Measurements from ENCODE around the gene SENP2. TPM values are rescaled to one million over a fixed set of nuclear protein-coding genes. Genes with fewer than 3 reads are reported as not detected.

The SENP2 gene
- total RNA-seq, 1 donor from 2014 or later: 12.9 TPM

DNA sequence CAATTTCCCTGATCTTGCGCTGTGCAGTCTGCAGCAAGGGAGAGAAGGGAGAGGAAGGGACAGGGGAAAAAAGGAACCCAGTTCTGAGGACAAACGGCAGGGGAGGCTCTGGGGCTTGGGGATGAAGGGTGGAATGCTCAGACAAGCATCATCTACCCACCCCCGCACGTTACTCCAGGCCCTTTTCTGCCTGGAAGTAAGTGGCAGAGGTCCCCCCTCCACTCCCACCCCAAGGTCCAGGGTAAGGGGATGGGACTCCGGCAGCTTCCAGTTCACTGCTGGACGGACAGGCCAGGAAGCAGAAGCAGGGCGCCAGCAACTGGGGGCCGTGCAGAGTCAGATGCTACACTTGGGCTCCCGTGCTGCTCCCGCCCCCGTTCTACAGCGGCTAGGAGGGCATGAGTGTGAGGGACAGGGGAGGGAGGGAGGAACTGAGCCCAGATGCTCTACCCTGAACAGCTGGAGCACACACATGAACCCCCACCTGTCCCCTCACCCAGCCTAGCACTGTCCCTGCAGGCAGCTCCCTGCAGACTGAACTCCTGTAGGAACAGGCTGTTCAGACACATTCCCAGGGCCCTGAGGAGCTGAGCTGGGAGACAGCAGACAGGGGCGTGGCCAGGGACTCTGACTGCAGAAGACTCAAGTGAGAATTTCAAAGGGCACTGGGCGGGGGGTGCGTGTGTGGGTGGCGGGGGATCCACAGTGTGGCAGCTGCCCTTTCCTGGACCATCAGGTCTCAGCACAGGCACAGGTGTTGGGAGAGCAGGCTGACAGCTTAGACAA is 59.7 kb downstream of the SENP2 start:
- H3K4me3 ChIP-seq (ENCODE audit: low read depth, low read length): no peak overlapping the region
- TF ChIP-seq, protein P1, sequence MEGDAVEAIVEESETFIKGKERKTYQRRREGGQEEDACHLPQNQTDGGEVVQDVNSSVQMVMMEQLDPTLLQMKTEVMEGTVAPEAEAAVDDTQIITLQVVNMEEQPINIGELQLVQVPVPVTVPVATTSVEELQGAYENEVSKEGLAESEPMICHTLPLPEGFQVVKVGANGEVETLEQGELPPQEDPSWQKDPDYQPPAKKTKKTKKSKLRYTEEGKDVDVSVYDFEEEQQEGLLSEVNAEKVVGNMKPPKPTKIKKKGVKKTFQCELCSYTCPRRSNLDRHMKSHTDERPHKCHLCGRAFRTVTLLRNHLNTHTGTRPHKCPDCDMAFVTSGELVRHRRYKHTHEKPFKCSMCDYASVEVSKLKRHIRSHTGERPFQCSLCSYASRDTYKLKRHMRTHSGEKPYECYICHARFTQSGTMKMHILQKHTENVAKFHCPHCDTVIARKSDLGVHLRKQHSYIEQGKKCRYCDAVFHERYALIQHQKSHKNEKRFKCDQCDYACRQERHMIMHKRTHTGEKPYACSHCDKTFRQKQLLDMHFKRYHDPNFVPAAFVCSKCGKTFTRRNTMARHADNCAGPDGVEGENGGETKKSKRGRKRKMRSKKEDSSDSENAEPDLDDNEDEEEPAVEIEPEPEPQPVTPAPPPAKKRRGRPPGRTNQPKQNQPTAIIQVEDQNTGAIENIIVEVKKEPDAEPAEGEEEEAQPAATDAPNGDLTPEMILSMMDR (conservative IDR thresholded peaks at IDR 0.05; ENCODE audit: low read depth, low read length): no peak
- no peak for DNase-seq (ENCODE audit: low read depth)

DNA sequence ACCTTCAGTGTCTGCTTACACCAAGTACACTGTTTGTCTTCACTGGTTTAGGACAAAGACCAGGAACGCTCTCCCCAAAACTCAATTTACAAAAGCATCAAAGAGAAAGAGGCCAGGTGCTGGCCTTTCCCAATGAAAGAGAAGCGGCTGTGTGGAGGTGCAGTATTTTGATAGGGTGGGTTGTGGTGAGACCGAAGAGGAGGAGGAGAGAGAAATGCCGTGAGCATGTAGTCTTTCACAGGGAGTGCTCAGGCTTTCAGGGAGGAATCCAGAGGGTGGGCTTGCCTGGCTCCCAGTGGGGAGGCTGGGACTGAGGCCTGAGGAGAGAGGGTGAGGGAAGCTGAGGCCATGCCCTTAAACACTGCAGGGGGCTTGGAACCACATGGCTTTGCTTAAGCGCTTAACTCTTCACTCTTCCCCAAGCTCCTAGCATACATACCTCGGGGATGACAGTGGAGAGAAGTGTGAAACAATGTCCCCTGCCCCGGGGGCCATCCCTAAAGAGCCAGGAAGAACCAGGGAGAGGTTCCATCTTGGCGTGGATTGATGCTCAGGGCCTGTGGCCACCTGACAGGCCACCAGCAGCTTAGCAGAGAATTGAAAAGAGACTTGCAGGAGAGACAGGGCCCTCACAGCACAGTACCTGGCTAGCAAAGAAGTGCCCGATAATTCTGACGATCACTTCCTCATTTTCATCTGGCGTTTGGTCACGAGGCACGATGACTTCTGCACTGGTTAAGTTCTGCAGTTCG is 60.5 kb downstream of the SENP2 start:
- no peak for DNase-seq (ENCODE audit: low read depth)
- TF ChIP-seq, protein P1 (conservative IDR thresholded peaks at IDR 0.05; ENCODE audit: low read depth, low read length): no peak
- H3K4me3 ChIP-seq (ENCODE audit: low read depth, low read length): no peak overlapping the region

DNA sequence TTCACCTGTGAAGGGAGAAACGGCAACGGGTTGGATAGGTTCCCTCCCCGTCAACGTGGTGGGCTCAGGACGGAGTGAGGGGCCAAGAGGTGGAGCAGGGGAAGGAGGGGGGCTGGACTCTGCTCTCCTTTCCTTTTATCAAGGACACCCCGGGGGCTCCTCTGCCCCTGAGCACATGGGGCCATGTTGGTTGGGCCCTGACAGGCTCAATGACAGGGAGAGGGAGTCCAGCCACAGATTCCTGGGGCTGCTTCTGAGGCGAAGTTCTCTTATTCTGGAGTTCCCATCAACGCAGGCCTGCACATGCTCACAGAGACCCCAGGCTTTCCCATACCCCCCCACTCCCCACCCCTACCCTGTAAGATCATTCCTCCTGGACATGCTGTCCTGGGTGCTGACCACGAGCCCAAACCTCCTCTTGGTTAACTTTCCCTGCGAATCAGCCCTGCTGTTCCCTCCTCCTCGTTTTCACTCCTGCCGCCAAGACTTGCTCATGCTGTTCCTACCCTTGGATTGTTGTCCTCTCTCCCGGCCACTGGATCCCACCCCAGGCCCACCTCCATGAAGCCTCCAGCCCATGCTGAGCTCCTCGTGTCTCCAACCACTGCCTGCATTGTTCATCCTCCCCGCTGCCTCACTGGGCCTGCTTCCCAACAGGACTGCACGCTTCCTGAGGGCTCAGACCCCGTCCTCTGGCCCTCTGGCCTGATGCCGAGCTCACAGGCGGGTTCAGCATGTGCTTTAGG is 61.2 kb downstream of the SENP2 start:
- TF ChIP-seq, protein P1 (conservative IDR thresholded peaks at IDR 0.05; ENCODE audit: low read depth, low read length): no peak
- DNase-seq (ENCODE audit: low read depth): no peak
- H3K4me3 ChIP-seq (ENCODE audit: low read depth, low read length): no peak overlapping the region

DNA sequence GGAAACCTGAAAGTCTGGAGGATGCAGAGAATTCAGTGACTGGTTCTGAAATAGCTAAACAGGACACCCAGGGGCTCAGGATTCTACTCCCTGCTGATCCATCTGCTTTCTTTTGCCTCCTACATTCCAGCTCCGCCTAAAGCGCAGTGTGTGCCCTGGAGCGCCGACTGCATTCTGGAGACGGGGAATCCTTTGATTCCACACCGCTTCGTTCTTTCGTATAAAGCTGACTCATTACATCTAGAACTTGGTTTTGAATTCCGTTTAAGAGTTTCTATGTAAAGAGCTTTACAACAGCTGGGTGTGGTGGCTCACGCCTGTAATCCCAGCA is 61.8 kb downstream of the SENP2 start:
- TF ChIP-seq, protein P1 (conservative IDR thresholded peaks at IDR 0.05; ENCODE audit: low read depth, low read length): no peak
- H3K4me3 ChIP-seq (ENCODE audit: low read depth, low read length): no peak overlapping the region
- no peak for DNase-seq (ENCODE audit: low read depth)

GRCh38 chr3:185648396-185648795 is 62.3 kb downstream of the SENP2 start:
- no peak overlapping the region for H3K4me3 ChIP-seq (ENCODE audit: low read depth, low read length)
- TF ChIP-seq, protein P1 (conservative IDR thresholded peaks at IDR 0.05; ENCODE audit: low read depth, low read length): no peak
- DNase-seq (ENCODE audit: low read depth): no peak

GRCh38 chr3:185649414-185649813 is 63.3 kb downstream of the SENP2 start:
- DNase-seq (ENCODE audit: low read depth): no peak
- TF ChIP-seq, protein P1 (conservative IDR thresholded peaks at IDR 0.05; ENCODE audit: low read depth, low read length): no peak

More at GRCh38 chr3:185649414-185649813, 63.3 kb downstream of the SENP2 start:
- H3K4me3 ChIP-seq (ENCODE audit: low read depth, low read length): no peak overlapping the region

All from epithelial cell of proximal tubule (primary cell).